ENCODE data around the gene DNAH9.

Gene DNAH9

GRCh38 chr17:11598274-11599221, at the start of gene DNAH9:
TSS of gene DNAH9 (plus strand) at chr17:11598470. CDS start at chr17:11598499, 29 bp downstream.
- no peak for DNase-seq

- DNase-seq: no peak
Measured at GRCh38 chr17:11550431-11550830, 47.8 kb upstream of the DNAH9 start.

DNA sequence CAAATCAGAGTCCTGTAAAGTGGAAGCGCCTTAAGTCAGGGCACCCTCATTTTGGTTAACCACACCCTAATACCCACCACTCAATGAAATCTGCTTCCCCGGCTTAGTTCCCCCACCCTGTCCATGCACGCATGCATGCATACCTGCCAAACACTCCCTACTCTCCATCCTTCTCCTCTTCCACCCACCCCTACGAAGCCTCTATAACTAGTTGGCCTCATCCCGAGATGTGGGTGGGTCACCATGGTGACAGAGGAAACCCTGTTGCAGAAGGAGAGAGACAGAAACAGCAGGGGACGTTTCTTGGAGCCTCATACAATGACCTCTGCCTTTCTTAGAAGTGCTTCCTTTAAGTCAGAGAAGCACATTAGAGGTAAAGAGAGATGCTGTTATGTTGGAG, 46.8 kb upstream of the DNAH9 start:
- no peak for DNase-seq

- DNase-seq: no peak
Measured at GRCh38 chr17:11553135-11553534, 45.1 kb upstream of the DNAH9 start.

GRCh38 chr17:11554042-11554441, 44.2 kb upstream of the DNAH9 start:
- no peak for DNase-seq

DNA sequence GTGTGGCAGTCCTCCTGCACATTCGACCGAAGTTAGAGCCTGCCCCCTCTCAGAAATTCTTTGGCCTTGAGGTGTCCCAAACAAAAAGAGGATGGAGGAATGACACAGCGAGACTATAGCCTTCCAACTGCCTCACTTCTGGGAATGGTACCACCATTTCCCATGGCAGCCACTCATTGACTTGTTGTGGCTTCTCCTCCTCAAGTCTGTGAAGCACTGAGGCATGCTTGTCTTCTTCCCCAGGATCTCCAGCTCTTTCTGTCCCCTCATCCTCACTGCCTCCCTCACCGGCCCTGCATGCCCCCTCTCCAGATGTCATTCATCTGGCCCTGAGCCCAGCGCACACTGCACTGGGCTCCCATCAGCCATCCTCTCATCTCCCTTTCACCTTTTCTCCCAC, 43.7 kb upstream of the DNAH9 start:
- no peak for DNase-seq

DNA sequence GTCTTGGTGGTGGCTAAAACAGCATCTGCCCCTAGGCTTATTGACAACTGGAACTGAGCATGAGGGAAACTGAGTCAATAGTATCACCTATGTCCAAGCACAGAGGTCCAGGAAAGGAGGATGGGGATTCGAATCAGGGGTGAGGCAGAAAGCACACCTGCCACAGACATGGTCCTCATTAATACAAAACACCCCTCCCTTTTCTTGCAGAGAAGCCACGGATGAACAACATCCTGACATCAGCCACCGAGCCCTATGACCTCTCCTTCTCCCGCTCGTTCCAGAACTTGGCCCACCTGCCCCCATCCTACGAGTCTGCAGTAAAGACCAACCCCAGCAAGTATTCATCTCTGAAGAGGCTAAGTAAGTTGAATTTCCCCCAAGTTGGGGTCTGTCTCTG, 42.7 kb upstream of the DNAH9 start:
- no peak for DNase-seq

DNA sequence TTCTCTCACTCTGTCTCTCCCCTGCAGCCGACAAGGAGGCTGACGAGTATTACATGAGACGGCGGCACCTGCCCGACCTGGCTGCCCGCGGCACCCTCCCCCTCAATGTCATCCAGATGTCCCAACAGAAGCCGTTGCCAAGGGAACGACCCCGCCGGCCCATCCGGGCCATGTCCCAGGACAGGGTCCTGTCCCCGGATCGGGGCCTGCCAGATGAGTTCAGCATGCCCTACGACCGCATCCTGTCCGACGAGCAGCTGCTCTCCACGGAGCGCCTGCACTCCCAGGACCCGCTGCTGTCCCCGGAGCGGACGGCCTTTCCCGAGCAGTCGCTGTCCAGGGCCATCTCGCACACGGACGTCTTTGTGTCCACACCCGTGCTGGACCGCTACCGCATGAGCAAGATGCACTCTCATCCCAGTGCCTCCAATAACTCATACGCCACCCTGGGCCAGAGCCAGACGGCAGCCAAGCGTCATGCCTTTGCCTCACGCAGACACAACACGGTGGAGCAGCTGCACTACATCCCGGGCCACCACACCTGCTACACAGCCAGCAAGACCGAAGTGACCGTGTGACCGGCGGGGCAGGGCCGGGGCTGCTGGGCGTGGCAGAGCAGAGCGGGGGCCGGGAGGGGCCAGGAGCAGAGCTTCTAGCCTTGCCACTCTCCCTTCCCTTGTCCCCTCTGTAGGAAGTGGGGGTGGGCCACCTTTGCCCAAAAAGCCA, 40.4 kb upstream of the DNAH9 start:
- DNase-seq: no peak

DNA sequence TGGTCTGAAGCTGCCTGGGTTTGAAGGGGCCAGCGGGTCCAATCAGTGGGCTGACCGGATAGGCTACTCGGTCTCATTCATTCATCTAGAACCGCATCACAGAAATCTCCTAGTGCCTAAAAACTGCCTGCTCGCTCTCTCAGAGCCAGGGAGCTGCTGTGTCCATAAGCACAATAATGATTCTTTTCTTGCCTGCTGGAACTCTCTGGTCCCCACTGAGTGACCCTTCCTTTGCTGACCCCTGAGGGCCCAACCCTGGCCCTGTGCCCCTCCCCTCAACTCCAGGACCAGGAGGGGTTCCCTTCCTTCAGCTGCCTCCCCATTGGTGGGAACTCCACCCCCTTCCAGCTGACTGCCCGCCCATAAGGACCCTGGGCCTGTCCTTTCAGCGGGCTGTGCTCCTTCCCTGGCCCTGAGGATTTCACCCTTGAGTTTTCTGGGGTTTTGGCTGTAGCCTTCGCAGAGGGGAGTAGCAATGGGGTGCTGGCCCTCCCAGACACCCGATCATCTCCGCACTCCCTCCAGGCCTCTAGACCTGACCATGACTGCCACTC, 39.5 kb upstream of the DNAH9 start:
- no peak for DNase-seq

DNA sequence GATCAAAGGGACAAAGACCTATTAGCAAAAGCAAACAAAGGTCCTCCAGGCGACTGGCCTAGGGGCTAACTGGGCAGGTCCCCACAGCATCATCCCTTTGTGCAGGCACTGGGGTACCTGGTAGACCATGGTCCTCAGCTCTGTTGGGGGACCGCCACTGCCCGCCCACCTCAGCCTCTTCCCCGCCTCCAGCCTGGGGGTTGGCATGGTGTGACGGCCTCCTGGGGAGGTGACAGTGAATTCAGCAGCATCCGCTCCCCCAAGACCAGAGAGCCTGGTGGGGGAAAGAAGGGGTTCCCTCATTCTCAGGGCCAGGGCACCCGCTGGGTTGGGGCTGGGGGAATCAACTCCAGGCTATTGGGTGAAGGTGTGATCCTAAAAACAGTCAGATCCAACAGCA, 38.7 kb upstream of the DNAH9 start:
- DNase-seq: no peak

GRCh38 chr17:11561281-11561680, 37.0 kb upstream of the DNAH9 start:
- DNase-seq: no peak

DNA sequence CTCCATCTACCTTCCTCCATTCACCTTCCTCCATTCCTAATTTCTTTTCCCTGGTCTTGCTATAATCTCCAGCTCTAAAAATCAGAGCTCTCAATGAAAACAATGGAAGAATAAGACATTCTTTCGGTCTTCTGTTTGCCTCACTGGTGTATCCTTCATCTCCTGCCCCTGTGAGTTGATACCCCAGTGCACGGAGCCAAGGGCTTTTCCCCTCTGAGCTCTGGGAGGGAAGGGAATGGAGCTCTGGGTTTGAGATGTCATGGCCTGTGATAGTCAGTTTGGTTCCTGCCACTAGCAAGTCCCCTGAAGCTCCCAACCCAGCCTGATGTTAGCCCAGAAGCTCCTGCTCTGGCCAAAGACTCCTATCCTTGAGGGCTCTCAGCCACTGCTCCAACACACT, 36.6 kb upstream of the DNAH9 start:
- no peak for DNase-seq

DNA sequence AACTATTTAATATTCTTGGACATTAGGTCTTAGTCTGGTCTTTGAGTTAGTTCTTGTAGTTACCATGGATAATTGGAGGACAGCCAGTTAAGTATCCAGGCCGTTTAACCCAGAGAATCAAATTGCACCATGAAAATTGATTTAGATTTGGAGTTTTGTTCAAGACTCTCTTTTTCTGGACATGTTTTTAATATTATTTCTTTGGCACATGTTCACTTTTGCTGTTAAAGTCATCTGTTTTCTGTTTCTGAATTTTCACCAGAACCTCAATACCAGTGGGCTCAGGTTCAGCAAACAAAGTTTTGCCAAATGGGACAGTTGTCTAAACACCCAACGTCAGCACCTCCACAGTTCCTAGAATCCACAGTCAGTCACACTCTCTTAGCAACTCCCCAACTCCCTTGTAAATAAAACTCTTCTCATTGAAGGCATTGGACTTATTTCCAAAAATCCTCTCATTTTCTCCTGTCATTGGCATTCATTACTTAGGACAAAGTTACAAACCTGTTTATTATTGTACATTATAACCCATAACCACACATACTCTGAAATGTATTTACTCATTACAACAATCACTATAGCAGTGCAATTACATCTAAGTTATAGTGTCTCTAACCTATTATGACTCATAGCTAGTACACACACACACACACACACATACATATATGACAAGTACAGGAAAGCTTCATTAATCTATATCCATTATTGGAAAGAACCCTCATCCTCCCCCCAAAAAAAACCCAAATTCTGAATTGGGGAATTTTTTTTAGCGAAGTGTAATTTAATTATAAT, 33.5 kb upstream of the DNAH9 start:
- DNase-seq: no peak

- DNase-seq: no peak
Measured at GRCh38 chr17:11565591-11565990, 32.7 kb upstream of the DNAH9 start.

DNA sequence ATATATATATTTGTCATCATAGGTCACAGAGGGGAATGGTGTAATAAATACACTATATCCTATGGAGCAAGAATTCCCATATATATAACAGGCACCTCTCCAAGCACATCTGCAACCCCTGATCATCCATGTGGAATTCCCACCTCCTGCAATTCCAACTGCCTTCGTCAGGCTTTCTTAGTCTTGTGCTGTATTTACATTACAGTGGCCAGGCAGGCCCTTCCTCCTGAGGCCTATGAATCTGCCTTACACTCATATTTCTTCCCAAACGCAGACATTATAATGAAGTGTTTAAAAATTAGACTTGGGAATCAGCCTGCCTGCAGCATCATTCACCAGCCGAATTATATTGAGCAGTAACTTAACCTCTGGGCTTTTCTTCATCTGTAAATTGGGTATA, 19.3 kb upstream of the DNAH9 start:
- no peak for DNase-seq

GRCh38 chr17:11580677-11581076, 17.6 kb upstream of the DNAH9 start:
- no peak for DNase-seq

DNA sequence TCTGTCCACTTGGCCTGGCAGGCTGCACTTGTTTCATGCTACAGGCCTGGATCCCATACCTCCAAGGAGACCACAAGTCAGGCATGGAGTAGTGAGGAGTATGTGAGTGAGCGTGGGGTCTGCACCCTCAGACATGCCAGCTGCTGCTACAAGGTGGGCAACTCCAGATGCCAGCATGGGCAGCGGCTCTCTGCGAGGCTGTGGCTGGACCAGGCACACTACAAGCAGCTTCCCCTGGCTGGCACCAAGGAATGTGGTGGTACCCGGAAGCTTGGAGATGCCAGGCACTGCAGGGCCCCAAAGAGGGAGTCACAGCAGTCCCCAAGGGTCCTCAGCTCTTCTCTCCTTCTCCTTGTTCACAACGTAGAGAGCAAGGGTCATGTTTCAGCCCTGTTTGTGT, 16.1 kb upstream of the DNAH9 start:
- DNase-seq: no peak

- DNase-seq: no peak
Measured at GRCh38 chr17:11583306-11583992, 14.8 kb upstream of the DNAH9 start.

DNA sequence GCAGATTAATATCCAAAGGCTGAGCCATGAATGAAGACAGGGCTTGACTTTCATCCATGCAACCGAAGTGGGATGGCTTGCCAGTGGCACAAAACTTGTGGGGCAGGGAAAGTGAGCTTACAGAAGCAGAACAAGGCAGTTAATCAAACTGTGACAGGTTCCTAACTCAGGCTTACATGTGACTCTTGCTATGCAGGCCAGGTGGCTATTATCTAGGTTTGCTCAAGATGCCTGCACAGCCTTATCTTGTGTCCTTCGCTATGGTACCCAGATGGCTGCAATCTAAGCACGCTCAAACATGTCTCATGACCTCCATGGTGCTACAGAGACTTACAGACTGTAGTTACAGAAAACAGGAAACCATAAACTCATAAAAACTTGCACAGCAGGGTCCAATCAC, 8.6 kb upstream of the DNAH9 start:
- DNase-seq: no peak

DNA sequence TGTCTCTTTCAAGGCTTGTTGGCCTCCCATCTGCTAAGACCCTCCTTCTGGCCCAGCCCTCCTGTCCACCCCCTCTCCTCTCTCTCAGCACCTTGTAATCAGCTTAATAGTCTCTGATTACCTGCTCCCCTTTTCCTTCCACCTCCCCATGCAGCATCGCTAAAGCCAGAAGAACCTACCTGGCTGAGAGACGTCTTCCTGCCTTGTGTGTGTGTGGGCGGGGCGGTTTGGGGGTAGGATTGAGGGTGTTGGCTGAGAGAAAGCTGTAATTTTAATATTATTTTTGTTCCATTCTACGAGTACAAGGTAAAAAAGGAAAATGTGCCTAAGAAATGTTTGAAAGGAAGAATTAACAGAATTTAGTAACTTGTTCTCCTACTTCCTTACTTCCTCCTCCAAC, 3.4 kb downstream of the DNAH9 start:
- DNase-seq: no peak

- DNase-seq: no peak
Measured at GRCh38 chr17:11608396-11608795, 10.1 kb downstream of the DNAH9 start.

DNA sequence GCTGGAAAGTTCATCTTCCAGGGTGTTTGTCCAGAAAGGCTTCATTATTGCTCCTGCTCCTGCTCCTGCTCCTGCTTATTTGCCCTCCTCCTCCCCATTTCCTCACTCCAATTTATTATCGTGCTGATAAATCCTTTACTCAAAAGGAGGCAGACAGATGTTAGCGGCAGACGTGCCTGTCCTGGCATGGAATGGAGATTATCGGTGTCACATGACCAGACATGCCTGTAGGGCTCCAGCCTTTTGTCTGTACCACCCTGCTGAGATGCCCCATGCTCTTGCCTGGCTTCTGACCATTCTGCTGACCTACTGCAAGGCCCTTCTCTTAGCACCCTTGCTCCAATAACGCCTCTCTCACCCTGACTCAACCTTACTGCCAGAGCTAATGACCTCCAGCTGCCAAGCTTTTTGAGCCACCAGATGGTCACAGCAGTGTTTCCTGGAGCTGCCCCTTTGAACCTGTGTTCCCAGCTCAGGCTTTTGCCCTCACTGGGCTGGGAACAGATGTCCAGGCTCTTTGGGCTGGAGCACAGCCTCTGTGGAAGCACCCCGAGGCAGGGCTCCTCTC, 12.8 kb downstream of the DNAH9 start:
- no peak for DNase-seq
